GM19351 (cell line): ENCODE measurements around the gene TNFAIP1.
"Not testable (repeated sequence)": the region's sequence is repeated elsewhere in the genome, so short reads cannot be mapped to it uniquely, and the experiment has no call there.

Experiments
- ATAC-seq: cut with Tn5 transposase; IDR thresholded peaks from one replicate; pipeline ENCODE4 v1.9.1; 2021; ENCODE audit warnings: mild to moderate bottlenecking, moderate library complexity; ENCODE audit not compliant: unreplicated experiment

Gene TNFAIP1

DNA sequence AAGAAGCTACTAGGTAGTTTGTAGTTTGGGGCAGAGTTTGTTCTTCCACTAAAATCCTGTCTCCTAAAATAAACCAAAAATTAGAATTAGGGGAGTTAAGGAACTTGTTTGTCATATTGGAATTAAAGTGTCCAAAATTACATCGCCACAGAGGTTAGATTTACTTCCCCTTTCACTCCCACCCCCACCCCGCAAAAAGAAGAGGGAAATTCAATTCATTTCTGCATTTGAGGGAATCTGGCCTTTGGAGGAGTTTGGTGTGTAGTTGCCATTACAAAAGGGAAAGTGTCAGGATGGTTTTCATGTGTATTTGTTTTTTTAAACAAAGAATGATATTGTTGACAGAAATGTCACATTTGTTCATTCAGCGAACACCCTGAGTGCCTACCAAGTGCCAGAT, 10.8 kb upstream of the TNFAIP1 start:
- ATAC-seq: no peak

DNA sequence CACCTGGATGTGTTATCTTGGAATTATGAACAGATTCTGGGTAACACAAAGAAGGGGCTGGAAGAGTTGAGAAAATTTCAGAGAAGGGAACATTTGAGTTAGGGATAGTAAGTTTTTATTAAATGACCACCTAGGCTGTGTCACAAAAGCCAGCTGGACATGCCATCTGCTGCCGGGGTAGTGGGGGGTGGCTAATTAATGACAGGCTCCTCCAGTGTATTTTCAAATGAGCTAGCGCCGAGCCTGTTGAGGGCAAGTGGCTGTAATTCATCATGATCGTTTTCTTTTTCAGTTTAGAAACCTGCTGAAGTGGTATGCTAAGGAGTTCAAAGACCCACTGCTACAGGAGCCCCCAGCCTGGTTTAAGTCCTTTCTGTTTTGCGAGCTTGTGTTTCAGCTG, 10.3 kb upstream of the TNFAIP1 start:
- ATAC-seq: no peak

DNA sequence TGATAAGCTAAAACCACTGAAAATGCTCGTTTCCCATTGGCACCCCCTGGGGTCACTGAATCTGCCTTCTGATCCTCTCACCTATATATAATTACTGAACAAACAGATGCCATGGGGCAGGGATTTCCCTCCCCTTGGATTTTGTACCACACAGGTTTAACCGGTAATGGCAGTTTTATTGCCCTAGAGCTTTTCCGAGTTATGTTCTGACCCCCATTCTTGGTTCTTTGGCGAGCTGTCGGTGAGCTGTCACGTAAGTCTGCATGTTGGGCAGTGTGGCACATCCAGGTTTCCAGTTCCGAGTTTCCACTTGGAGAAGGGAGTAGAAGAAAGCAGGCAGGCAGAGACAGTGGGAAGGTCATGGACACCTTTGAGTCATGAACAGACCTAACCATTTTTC, 9.4 kb upstream of the TNFAIP1 start:
- no peak for ATAC-seq

DNA sequence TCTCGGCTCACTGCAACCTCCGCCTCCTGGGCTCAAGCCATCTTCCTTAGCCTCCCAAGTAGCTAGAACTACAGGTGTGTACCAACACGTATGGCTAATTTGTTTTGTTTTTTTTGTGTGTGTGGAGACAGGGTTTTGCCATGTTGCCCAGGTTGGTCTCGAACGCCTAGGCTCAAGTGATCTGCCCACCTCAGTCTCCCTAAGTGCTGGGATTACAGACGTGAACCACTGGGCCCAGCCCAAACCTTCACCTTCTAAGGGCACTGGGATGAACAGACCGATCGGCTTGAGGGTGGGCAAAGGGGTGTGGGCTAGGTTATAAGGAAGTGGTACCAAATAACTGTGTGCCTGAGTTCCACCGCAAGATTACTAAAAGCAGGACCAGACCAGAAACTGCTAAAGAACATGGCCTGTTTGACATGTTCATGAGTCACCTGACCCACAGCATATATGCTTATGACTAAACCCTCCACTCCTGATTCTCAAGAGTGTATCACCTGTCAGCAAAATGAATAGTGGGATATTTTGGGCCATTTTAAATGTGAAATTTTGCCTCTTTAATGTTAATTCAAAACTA, 8.4 kb upstream of the TNFAIP1 start:
- ATAC-seq: peak; percentile 50

DNA sequence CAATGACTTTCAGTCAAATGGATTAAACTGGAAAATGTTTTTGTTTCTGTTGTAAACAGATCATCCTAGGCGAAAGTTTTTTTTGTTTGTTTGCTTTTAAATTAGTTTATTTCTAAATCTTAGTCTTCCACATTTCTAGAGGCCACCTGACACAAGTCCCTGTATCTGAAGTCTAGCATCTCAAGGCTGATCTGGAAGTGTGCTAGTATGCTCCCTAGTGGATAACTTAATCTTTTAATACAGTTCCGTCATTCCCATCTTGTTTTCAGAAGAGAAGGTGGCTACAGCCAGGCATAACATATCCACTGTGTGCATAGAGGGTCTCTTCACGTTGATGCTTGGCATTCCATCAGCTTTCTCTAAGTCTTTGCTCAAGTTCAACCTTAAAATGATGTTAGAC, 7.9 kb upstream of the TNFAIP1 start:
- ATAC-seq: no peak

DNA sequence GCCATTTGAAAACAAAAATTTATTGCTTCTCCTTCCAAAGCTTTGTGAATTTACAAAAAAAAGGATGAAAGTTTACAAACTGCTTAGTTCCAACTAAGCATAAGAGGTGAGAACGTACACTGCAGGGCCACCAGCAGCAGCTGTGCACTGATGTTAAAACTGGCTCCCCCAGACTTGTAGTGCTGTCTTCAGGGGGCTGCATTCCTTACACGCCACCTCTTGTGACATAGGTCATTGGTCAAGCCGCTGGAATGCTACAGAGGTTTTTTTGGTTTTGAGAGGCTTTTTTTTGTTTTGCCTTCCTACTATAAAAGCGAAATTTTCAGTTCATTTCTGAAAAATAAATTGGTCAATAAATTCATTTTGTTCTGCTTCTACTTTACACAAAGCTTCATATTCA, 7.2 kb upstream of the TNFAIP1 start:
- ATAC-seq: no peak

DNA sequence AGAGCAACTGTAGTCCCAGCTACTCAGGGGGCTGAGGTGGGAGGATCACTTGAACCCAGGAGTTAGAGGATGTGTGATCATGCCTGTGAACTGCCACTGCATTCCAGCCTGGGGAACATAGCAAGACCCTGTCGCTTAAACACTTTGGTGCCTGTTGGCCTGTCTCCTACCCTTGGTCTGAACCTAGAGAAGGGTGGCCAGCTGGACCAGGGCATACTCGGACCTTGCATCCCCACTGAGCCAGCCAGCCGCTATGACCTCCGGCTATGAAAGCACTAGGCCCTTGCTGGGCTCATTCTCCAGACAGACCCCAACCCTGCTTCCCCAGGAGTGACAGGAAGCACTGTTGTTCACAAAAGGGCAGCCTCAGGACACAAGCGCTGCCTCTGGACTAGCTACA, 4.9 kb upstream of the TNFAIP1 start:
- no peak for ATAC-seq

DNA sequence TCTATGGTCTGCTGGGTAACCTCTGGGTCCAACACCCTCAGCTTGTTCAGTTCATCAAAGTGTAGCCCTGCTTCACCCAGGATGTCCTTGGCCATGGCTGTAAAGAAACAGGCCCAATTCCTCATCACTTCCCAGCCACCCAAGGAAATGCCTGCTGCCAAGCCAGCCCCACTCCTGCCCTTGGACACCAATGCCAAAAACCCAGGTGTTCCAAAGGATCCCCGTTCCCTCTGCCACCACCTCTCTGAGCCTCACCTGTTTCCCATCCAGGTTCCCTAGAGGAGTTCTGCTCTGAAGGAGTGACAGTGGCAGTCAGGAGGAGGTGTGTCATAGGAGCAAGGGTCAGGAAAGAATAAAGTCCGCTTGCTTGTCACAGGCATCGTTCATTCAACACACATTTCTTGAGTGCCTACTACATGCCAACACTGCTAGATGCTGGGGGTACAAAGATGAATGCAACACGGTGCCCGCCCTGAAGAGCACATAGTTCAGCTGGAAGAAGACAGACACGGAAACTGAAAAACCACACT, 3.6 kb upstream of the TNFAIP1 start:
- no peak for ATAC-seq

DNA sequence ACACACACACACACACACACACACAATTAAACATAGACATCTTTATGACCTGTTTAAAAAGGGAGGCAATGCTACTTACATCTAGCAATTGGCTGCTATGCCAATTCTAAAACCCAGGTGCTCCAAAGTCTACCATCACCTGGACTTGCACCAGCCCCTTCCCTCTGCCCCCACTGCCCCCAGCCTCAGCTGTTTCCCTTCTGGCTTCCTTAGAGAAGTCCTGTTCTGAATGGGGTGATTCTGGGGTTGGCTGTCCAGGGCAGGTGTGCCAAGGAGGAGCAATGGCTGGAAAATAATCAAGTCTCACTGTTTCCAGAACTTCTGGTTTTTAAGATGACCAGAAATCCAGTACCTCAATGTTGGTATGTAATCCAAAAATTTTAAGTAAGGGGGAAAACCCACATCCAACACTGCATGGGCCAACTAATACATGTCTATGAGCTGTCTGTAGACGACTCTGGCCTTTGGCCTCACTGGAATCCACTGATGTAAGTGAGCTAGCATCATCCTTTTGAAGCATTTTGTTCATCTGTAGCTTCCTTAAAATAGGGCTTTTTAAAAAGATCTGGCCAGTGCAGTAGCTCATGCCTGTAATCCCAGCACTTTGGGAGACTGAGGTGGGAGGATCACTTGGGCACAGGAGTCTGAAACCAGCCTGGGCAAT, 2.3 kb upstream of the TNFAIP1 start:
- ATAC-seq: no peak

DNA sequence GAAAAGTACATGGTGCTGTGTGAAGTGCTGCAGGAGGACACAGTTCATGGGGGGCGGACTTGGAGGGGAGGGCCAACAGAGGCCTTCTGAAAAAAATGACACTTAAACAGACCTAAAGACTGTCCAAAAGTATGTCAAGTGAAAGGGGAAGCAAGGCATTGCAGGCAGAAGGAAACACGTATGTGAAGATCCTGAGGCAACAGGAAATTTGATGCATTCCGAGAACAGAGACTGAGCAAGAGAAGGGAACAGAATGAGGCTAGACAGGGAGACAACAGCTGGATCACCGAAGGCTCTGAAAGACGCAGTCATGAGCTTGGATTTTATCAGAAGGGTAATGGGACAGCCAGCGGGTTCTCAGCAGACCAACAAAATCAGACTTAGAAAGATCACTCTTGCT, 1.4 kb upstream of the TNFAIP1 start:
- no peak for ATAC-seq

DNA sequence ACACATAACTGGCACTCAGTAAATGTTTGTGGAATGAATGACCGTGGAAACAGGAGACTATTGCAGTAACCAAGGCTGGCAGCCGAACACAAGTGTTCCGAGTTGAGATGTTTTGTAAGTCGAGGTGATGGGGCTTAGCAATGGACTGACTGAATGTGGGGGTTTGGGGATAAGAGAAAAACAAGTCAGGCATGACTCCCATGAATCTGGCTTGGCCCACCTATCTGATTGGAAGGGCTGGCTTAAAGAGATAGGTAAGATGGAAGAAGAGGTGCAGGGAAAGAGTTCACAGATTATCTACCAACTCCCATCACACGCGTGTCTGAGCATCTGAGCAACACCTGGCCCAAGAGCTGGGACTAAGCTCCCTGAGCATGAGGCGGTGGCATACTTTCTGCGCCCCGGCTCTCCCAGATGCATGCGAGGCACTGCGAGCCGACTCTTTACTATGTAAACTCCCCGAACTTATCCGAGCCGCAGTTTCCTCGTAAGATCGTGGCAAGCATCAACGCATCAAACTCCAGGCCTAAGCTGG, 828 bp upstream of the TNFAIP1 start:
- ATAC-seq: no peak

DNA sequence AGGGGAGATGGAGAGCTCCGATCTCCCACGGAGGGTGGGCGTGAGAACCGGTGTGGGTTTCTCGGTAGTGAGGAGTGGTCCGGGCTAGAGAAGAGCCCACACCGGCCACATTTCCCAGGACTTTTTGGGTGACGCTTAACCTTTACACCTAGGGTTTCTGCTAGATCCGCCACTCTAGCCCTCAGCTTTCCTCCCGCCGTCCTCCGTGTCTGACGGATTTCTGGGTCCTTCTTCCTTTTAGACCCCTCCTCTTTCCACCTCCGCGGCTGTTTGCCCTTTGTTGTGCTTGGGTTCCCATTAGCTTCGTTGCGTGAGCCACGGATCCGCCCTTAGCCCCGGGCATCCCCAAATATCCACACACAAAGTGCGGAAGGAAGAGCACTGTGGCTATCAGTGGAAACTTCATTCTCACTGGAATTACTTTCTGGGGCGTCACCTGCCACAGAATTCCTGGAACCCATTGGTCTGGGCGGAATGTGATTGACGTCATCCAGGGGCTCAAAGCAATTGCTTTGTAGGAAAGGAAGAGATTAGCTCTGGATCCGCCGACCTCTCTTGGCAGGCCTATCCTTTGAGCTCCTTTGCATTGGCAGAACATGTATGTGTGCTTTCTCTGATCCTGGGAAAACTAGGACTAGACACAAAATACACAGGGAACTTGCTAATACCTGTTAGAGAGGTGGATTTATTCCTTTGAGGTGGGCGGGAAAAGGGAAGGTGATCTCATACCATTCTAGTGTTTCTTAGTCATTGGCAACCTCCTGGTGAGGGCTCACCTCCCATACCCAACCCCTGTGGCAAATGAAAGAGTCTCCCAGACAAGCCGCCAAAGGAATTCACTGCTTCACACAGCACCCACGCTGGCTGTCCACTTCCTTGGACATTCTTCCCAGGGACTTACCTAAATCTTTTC, 654 bp downstream of the TNFAIP1 start:
- no peak for ATAC-seq

DNA sequence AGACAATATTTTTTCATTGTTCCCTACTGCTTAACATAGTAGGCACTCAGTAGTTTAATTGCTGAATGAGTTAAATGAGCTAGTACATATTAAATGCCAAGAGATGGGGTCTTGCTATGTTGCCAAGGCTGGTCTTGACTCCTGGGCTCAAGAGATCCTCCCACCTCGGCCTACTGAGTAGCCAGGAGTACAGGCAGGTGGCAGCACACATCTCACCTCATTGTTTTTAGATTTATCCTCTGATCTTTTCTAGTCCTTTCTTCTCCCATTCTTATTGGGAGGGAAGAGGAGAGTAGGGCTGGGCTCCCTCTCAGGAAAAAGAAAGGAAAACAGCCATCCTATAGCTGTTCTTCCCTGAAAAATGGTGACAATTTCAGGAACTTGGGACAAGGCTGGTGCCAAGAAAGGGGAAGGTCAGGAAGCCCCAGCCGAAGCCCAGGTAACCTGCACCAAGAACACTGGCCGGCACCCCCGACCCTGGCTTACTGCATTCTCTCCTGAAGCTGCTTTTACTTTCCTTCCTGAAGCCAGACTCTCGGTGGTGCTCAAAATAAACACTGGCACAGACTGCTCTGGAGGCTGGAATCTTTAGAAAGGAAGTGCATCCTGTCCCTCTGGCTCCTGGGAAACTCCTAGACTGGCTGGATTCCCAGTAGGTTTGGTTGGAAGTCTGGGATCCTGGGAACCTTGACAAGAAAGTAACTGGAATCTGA, 2.7 kb downstream of the TNFAIP1 start:
- ATAC-seq: no peak

DNA sequence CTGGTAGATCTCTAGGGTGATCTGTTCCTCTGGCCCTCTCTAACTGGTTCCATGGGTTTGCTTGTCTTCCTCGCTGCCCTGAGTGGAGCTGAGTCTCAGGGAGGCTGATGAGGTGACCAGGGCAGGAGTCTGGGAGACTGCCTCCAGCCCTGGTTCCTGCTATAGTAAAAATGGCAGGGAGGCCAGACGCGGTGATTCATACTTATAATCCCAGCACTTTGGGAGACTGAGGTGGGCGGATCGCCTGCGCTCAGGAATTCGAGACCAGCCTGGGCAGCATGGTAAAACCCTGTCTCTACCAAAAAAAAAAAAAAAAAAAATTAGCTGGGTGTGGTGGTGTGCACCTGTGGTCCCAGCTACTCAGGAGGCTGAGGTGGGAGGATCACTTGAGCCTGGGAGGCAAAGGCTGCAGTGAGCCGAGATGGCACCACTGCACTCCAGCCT, 3.2 kb downstream of the TNFAIP1 start:
- ATAC-seq: not testable (repeated sequence)

DNA sequence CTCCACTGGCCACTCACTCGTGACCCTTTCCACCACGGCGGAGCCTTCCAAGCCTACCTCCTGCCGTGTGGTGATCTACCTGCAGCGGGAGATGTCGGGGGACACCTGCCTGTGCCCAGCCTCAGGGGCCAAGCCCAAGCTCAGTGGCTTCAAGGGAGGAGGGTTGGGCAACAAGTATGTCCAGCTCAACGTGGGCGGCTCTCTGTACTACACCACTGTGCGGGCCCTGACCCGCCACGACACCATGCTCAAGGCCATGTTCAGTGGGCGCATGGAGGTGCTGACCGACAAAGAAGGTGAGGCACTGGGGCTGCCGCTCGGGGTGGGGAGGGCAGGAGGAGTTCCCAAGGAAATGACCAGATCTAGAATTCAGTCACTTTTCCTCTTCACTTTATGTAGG, 3.9 kb downstream of the TNFAIP1 start:
- no peak for ATAC-seq

DNA sequence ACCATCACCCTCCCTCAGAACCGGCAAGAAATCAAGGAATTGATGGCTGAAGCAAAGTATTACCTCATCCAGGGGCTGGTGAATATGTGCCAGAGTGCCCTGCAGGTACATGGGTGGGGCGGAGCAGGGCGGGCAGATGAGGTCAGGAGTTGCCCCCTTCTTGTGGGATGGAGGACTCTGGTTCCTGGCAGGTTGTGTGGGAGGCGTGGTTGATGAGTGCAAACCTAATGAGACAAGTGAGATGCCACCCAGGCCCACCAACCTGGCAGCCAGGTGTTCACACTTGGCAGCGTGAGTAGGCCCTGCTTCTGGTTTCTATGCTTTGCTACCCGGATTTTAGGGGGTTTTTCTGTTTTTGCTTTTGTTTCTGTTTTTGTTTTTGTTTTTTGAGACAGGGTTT, 4.8 kb downstream of the TNFAIP1 start:
- no peak for ATAC-seq

DNA sequence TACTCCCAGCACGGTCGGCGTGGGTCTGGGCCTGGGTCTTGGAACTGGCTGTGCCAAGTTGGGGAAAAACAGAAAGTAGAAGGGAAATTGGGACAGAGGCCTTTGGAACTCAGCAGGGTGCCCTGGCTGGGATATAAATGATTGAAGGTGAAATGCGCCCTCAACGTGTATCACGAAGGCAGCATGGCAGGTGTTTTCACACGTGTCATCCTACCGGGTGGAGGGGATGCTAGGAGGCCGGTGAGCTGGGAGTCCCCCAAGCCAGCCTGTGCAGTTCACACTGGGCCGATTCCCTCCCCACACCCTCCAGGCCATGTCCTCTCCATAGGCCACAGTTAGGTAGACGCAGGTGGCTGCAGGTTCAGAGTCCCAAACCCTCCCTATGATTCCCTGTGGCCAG, 6.0 kb downstream of the TNFAIP1 start:
- no peak for ATAC-seq

DNA sequence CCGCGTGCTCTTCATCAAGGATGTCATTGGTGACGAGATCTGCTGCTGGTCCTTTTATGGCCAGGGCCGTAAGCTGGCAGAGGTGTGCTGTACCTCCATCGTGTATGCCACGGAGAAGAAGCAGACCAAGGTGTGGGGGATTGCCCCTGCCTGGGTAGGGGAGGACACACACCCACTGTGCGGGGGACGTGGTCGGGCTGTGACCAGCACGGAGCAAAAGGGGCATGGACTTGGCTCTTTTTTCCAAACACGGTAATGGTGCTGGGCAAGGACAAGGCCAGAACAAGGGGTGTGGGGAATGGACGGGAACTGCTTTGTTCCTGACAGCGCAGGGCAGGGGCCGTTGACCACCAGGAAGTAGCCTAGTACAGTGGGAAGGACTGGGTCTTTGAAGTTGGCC, 6.8 kb downstream of the TNFAIP1 start:
- no peak for ATAC-seq

DNA sequence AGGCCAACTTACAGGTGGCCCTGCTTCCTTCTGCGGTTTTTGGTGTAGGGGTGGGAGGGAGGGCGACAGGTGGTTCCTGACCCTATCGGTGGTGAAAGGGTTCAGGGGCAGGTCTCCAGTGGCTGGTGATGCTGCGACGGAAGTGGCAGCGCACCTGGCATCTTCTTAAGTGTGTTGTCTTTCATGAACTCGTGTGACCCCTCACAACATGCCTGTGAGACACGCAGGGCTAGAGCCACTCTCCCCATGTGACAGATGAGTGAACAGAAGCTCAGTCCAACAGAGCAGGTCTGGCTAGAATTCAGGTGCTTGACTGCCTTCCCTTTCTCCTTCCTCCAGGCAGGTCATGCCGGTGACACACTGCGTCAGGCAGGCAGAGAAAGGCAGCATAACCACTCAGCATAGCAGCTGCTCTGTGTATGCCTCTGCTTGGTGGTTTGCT, 8.0 kb downstream of the TNFAIP1 start:
- ATAC-seq: no peak

DNA sequence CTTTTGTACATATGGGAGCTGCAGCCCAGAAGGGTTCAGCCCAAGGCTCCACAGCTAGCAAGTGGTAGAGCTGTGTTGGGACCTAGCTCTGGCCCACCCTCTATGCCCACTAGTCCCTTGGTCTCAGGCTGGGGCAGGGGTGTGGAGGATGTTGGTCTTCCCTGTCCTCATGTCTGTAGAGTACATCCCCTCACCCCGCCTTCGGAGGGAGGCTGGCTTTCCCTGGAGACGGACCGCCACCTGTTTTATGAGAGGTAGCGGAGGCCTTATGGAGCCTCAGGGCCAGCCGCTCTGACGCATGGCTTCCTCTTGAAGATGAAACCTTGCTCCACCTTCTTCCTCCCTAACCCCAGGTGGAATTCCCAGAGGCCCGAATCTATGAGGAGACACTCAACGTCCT, 8.4 kb downstream of the TNFAIP1 start:
- ATAC-seq: no peak

DNA sequence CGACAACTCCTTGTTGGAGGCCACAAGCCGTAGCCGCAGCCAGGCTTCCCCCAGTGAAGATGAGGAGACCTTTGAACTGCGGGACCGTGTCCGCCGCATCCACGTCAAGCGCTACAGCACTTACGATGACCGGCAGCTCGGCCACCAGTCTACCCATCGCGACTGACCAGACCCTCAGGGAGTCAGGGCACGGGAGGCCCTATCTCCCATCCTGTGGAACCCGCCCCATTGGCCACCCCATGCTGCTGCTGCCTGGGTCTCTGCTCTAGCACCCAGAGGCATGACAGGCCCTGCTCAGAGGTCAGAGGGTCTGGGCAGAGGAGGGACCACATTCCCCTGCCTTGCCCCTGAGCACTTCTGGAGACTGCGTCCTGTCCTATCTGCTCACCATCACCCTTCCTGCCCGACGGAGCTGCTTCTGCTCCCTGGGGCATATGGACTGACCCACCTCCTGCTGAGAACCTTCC, 8.9 kb downstream of the TNFAIP1 start:
- no peak for ATAC-seq
